ENCODE measurements around the gene TTLL12.

TTLL12 gene

DNA sequence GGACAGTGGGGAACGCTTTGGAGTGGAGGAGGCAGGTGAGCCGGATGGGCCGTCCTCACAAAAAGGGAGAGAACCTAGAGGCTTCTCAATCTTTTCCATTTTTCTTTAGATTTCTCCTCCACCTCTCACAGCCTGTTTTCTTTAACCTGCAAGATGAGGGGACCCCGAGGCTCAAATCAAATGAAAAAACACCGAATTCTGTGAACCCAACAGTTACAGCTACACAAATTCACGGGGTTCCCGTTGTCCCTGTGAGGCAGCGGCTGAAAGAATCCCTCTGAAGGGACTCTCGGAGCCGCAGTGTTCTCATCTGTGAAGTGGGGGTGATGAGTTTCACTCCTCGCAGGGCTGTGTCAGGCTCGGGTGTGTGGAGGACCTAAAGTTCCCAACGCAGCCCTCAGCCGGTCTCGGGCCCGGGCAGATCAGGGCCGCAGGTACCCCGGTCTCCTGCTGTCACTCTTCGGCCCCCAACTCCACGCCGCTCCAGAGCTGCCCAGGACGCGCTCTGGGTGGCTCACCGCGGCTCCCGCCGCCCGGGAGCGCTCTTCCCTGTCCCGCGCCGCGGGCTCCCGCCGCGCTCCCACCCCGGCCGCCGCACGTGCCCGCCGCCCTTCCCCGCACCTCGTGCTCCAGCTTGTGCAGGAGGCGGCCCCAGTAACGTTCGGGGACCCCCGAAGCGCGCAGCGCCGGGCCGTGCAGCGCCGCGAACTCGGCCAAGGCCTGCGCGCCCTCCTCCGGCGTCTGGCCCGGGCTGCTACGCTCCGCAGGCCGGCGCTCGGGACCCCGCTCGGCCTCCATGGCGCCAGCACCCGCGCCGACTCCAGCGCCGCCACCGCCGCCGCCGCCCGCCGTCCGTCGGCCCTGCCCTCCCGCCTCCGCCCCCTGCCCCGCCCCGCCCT, at the start of gene TTLL12:
TTLL12 (minus strand) TSS at position 863 of the 899 bp plus-strand sequence; CDS start at position 798, 65 bp downstream.
- DNase-seq = no peak

DNA sequence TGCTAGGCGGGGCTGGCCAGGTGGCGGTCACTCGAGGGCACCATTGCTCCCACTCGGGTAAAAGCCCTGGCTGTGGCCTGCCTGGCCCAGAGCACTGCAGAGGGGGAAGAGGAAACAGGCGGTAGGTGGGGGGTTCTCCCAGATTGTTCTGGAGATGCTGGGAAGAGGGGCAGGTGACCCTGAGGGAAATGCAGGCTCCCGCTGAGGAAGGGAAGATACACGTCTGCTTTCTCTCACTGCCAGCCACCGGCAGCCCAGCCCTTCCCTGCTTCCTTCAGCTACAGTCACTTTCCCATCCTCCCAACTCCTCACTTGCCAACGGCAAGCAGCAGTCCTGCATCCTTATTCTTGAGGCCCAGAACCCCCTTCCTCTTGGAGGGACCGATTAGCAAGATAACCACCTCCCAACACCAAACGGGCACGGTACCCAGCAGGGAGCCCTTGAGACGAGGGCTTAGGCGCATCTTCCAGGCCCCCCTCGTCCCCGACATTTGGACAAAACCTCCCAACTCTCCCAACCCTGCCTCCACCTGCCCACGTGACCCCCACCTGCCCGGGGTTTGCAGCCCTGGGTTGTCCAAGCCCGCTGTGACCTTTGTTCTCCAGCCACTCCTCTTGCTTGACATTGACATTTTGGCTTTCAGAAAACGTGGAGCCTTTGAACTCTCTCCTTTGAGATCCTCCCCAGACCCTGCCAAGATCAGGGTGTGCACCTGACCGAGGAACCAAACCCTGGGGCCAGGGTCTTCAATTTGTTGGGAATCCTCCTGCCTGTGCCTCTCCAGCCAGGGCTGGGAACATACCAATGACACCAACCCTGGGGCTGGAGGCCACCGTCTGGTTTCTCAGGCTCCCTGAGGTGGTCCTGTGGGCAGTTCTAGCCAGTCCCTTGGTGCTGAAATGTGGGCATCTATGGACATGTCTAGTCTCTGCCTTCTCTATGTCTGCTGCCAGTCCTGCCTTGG, 48.8 kb upstream of the TTLL12 start:
- no peak for DNase-seq

DNA sequence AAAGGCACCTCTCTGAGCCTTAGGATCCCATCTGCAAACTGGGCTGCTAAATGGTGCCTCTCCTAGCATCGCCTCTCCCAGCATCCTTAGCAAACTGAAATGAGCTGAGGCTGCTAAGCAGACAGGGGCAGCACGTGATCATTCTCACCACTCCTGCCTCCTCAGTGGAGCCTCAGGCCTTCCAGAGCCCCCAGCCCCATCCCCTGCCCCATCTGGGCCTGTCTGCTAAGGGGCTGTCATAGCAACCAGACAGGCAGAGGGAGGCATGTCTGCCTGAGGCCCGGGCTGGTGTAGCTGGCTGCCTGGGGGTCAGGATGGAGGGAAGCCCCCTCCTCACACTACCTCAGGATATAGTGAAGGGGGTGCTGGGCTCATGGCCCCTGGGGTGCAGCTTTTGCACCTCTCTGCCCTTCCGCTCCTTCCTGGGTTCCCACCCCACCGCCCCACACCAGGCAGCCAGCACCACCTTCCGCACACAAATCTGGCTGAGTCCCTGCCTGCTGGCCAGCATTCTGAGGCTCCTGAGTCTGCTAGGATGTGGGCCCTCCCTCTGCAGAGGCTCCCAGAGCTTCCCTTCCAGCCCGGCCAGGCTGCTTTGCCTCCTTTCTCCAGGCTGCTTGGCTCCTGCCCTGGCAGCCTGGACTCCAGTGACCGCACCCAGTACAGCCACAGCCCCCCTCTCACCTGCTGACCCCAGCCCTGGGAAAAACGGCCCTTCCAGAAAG, 47.5 kb upstream of the TTLL12 start:
- no peak for DNase-seq

DNA sequence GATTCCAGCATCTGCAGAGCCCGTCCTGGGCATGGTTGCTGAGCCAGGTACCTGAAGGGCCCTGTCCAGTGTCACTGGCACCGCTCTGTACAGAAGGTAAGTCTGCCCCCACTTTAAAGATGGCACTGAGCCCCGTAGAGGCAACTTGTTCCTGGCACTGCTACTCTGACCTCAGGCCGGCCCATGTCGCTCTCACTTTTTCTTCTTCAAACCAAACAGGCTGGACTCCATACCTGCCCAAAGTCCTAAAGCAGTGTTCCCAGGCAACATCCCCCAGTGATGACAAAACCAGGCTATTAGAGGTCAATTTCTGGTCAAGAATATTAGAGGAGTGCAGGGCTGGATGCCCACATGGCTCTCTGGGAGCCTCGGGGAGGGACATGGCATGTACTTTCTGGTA, 46.6 kb upstream of the TTLL12 start:
- no peak for DNase-seq

DNA sequence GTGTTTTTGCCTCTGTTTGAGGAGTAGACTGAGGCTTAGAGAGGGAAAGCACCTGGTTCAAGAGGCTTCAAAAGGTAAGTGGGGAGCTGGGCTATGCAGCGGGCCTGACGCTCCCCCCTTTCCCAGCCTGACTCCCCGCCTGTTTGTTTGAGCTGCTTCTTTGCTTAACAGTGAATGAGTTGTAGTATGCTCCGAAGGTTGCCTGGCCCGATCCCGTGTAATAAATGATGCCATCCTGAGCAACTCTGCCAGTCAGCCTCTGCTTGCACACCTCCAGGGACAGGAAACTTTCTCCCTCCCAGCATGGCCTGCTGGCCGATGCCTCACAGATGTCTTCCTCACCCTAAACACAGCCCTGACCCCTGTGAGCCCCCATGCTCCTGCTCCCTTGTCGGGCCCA, 45.5 kb upstream of the TTLL12 start:
- DNase-seq = no peak

DNA sequence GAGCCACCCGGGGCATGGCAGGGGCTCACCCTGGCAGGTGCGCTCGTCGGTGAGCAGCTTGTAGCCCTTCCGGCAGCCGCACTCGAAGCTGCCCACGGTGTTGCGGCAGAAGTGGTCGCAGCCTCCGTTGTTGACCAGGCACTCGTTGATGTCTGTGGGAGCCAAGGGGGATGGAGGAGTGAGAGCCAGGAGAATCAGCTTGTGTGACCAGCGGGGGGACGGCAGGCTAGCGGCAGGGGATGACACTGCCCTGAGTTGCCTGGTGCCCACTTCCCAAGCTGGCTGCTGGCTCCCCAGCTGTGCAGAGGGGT, 44.7 kb upstream of the TTLL12 start:
- DNase-seq = no peak

DNA sequence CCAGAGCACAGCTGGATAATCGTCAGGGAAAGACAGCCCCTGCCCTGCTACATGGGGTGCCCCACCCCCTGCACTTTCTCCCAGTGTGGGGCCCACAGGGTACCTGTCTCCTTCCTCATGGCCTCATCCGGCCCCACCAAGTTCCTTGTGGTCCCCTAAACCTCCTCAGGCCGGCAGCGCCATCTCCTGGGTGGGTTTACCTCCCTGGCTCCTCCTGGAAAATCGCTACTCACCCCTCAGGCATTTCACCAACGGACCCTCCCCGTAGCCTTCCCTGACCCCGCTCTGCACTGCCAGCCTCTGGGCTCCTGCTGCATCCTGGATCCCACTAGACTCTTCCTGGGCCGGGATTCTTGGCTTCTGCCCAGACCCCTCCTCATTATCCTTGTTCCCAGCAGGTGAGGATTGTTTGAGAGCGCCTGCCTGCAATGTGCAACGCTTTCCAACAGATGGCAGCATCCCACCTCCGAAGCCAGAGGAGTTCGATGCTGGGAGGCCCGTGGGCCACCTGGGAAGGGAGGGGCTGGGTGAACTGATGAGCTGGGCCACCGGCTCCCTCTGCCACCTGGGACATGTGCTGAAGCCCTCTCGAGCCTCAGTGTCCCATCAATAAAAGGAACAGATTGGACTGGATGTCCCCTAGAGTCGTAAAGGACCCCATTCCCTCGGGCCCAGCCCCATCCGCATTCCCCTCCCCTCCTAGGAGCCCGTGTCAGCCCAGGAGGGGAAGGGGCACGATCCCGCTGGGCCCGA, 44.2 kb upstream of the TTLL12 start:
- DNase-seq = peak; percentile 16

DNA sequence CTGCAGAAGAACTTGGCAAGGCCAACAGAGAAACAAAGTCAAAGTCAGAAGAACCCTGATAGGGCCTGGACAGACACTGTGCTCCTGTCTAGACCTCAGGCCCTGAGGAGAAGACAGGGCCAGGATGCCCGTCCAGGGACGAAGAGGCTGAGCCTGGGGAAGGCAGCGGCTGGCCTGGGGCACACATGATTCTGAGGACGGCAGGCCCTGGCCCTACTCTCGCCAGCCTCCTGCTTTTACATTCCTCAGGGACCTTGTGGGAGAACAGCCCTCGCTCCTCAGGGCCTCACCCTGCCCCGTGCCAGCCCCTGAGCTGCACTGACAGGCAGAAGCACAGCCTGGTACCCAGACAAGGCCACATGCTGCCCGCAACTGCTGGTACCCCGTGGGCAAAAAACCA, 43.6 kb upstream of the TTLL12 start:
- no peak for DNase-seq

DNA sequence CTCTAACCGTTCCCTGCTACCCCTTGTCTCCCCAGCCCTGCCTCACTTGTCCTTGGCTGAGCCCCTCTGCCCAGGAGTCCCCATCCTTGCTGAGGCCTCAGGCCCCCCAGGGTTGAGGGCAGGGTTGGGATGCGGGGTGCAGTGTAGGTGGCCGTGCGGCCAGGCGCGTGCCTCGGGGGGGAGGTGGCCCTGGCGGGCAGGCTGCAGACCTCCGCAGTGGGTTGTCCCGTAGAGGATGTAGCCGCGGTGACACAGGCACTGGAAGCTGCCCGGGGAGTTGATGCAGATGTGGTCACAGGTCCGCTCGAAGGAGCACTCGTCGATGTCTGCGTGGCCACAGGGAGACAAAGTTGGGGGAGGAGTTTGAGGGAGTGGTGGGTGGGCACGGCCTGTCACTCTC, 41.9 kb upstream of the TTLL12 start:
- DNase-seq = no peak

DNA sequence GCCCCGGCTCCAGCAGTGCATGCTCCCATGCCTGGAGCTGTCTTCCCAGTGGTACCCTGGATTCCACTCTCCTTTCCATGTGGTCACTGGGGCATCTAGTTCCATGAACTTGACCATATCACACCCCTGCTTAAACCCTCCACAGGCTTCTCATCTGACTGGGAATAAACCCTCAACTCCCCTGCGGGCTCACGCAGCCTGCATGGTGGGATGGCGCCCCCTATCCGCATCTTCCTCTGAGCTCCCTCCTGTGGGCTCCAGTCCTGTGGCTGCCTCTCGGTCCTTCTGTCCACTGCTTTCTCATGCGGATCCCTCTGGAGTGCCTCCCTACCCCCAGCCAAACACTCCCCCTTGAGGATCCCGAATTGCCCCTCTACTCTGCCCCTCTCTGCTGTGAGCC, 41.4 kb upstream of the TTLL12 start:
- DNase-seq = no peak

DNA sequence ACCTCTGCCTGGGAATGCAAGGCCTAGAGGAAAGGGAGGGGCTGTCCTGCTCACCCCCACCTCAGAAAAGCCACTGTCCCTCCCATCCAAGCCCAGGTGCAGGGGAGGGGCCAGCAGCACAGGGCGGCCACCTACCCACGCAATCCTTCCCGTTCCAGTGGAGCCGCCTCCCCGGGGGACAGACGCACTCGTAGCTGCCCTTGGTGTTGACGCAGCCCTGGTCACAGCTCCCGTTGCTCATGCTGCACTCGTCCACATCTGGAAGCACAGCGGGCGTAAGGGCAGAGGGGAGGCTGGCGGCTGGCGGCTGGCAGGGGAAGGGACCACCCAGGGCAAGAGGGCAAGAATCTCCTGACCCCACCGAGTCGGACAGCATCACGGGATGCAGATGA, 40.3 kb upstream of the TTLL12 start:
- no peak for DNase-seq

DNA sequence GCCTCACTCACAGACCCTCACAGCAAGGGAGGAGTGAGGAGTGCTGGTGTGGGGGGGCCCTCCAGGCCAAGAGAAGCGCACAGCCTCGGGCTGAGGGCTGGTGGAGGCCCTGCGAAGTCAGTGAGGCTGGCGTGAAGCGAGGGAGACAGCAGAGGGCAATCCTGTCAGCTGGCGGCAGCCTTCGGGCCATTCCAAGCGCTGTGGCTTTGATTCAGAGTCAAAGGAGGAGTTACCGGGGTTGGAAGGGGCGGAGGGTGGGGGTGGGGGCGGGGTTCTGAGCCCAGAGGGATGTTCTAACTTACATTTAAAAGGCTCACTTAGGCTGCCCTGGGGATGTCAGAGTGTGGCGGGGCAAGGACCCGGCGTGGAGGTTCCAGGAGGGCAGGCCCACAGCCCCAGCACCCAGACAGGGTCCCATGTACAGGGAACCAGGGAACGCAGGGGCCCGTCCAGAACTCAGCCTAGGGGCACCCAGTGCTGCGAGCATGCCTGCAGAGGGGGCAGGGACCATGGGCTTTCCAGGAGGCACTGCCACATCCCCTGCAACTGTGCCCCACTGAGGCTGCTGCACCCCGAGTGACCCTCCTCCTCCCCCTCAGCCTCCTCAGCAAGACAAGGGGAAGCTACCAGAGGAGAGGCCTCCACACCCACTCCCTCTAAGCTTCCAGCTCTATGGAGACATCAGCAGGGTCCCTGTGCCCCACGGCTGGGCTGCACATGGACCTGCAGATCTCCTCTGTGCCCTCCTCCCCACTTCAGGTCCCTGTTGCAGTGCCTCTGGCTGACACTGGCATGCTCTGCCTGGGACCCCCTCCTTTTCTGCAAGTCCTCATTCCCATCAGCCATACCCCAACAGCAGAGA, 39.7 kb upstream of the TTLL12 start:
- DNase-seq = no peak

DNA sequence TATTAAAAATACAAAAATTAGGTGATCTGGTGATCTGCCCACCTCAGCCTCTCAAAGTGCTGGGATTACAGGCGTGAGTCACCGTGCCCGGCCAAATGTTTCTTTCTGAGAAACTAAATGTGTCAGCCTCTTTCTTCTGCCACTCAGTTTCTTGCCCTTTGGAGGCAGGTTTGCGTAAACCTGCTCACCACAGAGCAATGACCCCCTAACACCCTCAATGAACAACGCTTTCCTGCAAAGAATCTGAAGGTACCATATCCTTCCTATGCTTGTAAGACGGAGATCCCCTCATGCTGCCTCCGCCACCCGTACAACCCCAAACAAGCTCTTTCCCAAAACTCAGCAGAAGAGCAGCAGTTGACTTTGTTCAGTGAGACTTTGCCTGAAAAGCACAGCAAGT, 38.7 kb upstream of the TTLL12 start:
- no peak for DNase-seq

DNA sequence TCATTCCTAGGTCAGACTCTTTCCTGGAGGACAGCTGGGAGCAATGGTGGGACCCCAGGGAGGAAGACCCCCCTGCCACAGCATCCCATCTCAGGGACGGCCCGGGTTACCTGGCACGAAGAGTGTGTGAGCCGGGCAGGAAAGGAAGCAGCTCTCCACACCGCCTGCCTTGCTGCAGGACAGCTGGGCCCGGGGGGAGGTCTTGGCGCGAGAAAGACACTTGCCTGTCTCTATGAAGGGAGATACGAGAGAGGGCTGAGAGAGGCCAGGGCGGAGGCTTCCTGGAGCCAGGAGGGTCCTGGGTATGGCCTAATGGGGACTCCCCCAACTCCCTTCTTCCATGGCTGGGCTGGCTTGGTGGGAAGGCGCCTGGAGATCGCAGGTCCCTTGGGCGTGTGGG, 36.1 kb upstream of the TTLL12 start:
- DNase-seq = no peak

DNA sequence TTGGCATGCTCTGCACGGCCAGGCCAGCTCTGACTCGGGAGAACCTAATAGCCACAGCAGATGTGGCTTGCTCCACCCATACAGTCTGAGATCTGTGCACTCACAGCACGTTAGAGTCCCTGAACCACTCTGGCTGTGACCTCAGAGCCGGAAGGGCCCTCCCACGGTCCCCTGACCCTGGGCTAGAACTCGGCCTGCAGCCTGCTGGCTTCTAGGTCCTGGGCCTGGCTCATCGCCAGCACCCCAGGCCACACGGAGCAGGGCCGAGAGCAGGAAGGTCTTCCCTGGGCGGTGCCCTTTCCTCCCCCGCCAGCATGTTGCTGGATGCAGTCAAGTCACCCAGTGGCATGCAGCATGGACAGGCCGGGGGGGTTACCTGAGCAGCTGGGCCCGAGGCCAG, 35.3 kb upstream of the TTLL12 start:
- no peak for DNase-seq

DNA sequence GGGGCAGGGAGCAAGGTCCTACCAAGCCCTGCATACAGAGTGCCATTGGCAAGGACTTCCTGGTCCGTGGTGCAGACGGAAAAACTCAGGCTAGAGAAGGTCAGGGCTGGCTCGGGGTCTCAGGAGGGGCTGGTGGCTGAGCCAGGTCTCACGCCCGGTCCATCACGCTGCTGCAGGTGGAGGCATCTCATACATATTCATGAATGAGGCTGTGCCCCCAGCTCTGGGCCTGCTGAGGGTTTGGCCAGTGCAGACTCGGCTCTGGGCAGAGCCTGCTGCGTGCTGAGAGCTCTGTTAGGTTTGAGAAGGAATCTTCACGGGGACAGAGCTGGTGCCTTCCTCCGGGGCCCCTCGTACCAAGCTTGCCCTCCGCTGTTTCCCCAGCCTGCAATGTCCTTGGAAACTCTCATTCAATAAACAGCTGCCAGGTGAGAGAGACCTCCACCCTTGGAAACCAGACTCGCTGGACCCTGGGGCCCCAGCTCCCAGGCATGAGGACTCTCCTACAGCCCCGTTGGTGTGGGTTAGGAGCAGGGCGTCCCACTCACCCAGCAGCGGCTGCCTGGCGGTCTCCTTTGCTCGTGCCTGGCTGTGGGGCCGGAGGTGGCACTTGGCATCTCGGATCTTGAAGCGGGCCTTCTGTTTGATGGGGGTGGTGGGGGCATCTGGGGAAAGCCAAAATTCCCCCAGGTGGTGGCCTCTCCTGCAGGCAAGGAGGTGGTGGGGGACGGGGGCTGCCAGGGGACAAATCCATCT, 33.9 kb upstream of the TTLL12 start:
- no peak for DNase-seq

DNA sequence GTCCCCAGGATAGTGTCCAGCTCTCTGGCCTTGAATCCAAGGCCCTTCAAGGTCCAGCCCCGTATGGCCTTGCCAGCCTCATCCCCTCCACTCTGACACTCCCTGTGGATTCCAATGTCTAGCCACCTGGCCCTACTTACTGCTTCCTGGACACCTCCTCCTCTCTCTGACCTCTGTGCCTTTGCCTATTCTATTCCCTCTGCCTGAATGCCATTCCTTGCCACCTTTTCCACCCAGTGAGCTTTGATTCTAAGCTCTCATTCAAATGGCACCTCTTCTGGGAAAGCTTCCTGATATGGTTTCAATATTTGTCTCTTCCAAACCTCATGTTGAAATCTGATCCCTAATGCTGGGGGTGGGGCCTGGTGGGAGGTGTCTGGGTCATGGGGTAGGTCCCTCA, 31.9 kb upstream of the TTLL12 start:
- no peak for DNase-seq

DNA sequence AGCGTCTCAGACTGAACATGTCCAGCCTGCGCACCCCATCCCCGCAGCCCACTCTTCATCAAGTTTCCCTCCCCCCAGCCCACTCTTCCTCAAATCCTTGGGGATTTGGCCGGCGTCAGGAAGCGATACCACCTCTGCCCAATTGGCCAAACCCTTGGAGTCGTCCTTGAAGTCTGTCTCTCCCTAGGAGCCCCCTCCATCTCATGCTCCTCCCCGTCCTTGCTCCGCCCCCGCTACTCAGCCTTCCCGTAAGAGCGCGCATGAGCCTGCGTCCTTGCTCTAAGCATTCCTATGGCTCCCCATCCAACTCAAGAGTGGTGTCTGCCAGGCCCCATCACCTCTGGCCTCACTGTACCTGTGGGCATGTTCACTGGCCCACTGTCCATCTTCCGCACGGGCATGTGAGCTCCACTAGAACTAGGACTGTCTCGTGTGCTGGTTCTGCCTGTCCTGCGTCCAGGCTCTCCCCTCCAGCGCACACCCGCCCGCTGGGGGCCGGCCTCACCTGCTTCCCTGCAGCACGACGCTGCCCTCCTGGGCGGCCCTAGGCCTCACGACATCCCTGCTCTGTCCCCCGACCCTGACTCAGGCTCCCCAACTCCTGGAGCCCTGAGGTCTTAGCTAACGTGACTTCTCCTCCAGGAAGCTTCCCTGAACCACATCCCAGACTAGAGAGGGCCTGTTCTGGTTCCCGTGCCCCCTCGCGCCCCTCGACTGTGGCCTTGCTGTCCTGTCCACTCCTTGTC, 30.5 kb upstream of the TTLL12 start:
- no peak for DNase-seq

DNA sequence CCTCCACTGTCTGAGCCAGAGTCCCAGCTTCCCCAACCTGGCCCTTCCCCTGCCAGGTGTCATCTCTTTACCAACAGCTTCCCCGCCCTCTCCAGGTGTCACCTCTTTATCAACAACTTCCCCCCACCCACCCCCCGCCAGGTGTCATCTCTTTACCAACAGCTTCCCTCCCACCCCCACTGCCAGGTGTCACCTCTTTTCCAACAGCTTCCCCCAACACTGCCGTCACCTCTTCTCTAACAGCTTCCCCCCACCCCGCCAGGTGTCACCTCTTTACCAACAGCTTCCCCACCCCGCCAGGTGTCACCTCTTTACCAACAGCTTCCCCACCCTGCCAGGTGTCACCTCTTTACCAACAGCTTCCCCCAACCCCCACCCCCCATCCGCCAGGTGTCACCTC, 29.8 kb upstream of the TTLL12 start:
- no peak for DNase-seq

DNA sequence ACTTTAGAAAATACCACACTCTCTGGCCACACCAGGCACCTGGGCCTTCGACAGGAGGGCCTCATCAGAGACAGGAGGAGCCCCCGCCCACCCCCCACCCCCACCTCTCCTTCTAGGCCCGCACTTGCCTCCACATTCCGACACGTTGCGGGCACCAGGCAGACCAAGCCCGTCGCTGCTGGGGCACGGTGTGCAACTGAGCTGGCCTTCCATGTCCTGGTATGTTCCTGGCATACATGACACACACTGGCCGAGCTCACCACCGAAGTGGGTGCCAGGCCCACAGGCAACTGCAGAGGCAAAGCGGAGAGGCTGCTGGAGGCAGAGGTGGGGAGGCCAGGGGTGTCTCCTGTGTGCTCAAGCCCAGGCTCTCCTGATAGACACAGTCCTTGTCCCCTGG, 27.0 kb upstream of the TTLL12 start:
- DNase-seq = no peak
